B cell (primary cell): ENCODE results near the gene THBS3. TPM values are rescaled to one million over a fixed set of nuclear protein-coding genes. Genes with fewer than 3 reads are reported as not detected.

Source experiments
- ATAC-seq: fragments of 200-7000 bp; cut with Tn5 transposase; one replicate; pipeline ENCODE4 v1.10.0; 2021; ENCODE audit warnings: low read depth, mild to moderate bottlenecking, moderate number of reproducible peaks, moderate library complexity
- CTCF ChIA-PET: fragments of 350-600 bp; sonication (Branson Sonifier 250); formaldehyde crosslinking; loops from one replicate; lab custom pipeline; 2021; ENCODE audit warnings: antibody characterized with exemption, inconsistent platforms; lab: Charles Lee
- POLR2A ChIA-PET: fragments of 350-600 bp; sonication (Branson Sonifier 250); formaldehyde crosslinking; loops from one replicate; lab custom pipeline; 2021; ENCODE audit warnings: antibody characterized with exemption; lab: Charles Lee
- DNase-seq: peaks from one replicate; pipeline ENCODE4 v3.0.0; 2013
- H2AFZ ChIP-seq: 2 replicates; pipeline ENCODE4 v1.6.1; 2012; ENCODE audit warnings: mild to moderate bottlenecking, low read depth, low read length; ENCODE audit not compliant: insufficient read depth, poor library complexity, severe bottlenecking
- H3K27ac ChIP-seq, 2 donors: 1 replicate in 1 of 2; 2 replicates in 1 of 2; pipeline ENCODE4 v1.5.1; 2012 to 2013; ENCODE audit warnings: low read length in 2 of 2, mild to moderate bottlenecking in 2 of 2, moderate library complexity in 1 of 2
- H3K27me3 ChIP-seq, 4 experiments: fragments of 200-600 bp in 1 of 4; sonication (generic) in 1 of 4; replicated peaks in 1 of 4; 1 replicate in 2 of 4; 2 replicates in 2 of 4; pipeline versions ENCODE4 v1.6.1 to v1.7.0; 2013 to 2016; ENCODE audit warnings: low read length in 3 of 4, mild to moderate bottlenecking in 2 of 4, mixed read lengths in 1 of 4, moderate library complexity in 1 of 4; ENCODE audit not compliant: insufficient read depth in 4 of 4, control insufficient read depth in 3 of 4; ENCODE audit errors: control extremely low read depth in 1 of 4
- H3K36me3 ChIP-seq, 2 experiments: replicated peaks in 1 of 2; 1 replicate in 1 of 2; 2 replicates in 1 of 2; pipeline versions ENCODE4 v1.6.1 to v1.7.1; 2013; ENCODE audit warnings: low read length in 1 of 2; ENCODE audit not compliant: insufficient read depth in 2 of 2, control insufficient read depth in 1 of 2; ENCODE audit errors: control extremely low read depth in 1 of 2, extremely low read depth in 1 of 2
- H3K4me1 ChIP-seq, 2 donors: fragments of 200-600 bp in 1 of 2; sonication (generic) in 1 of 2; 1 replicate in 1 of 2; 2 replicates in 1 of 2; pipeline versions ENCODE4 v1.5.1 to v1.6.1; 2013 to 2017; ENCODE audit warnings: low read length in 2 of 2; ENCODE audit not compliant: control insufficient read depth in 2 of 2, insufficient read depth in 2 of 2
- H3K4me2 ChIP-seq: replicated peaks from 2 replicates; pipeline ENCODE3; 2012; ENCODE audit warnings: mild to moderate bottlenecking, low read depth, low read length; ENCODE audit not compliant: poor library complexity, severe bottlenecking
- H3K4me3 ChIP-seq, 5 experiments: fragments of 200-600 bp in 1 of 5; sonication (generic) in 1 of 5; 1 replicate in 3 of 5; 2 replicates in 2 of 5; pipeline versions ENCODE4 v1.5.1 to v1.7.0; 2011 to 2016; ENCODE audit warnings: low read length in 4 of 5, mild to moderate bottlenecking in 4 of 5, low read depth in 2 of 5, control low read depth in 1 of 5, moderate library complexity in 1 of 5; ENCODE audit not compliant: insufficient read depth in 1 of 5; ENCODE audit errors: control extremely low read depth in 1 of 5, extremely low read depth in 1 of 5
- H3K79me2 ChIP-seq: fragments of 200-600 bp; sonication (generic); one replicate; pipeline ENCODE4 v1.6.0; 2016; ENCODE audit warnings: low read length; ENCODE audit not compliant: control insufficient read depth, insufficient read depth
- H3K9ac ChIP-seq: fragments of 200-600 bp; sonication (generic); 2 replicates; pipeline ENCODE4 v1.6.1; 2017; ENCODE audit warnings: mild to moderate bottlenecking, low read length, moderate library complexity
- H3K9me3 ChIP-seq, 3 donors: one replicate each; pipeline versions ENCODE4 v1.6.1 to v1.7.1; 2013; ENCODE audit warnings: low read length in 2 of 3; ENCODE audit not compliant: control insufficient read depth in 2 of 3, insufficient read depth in 1 of 3; ENCODE audit errors: control extremely low read depth in 1 of 3
- H4K20me1 ChIP-seq: 2 replicates; pipeline ENCODE4 v1.6.0; 2012; ENCODE audit warnings: mild to moderate bottlenecking, low read length; ENCODE audit not compliant: insufficient read depth, control insufficient read depth, poor library complexity, severe bottlenecking
- H3K27ac Mint-ChIP-seq: one replicate; pipeline ENCODE4 v1.8.0; 2021; ENCODE audit warnings: mixed read lengths
- H3K27me3 Mint-ChIP-seq: one replicate; pipeline ENCODE4 v1.8.0; 2021; ENCODE audit warnings: mixed read lengths
- H3K4me1 Mint-ChIP-seq: one replicate; pipeline ENCODE4 v1.8.0; 2021; ENCODE audit warnings: mixed read lengths
- H3K4me3 Mint-ChIP-seq: one replicate; pipeline ENCODE4 v1.8.0; 2021; ENCODE audit warnings: mixed read lengths
- H3K9me3 Mint-ChIP-seq: one replicate; pipeline ENCODE4 v1.8.0; 2022; ENCODE audit warnings: mixed read lengths; ENCODE audit not compliant: insufficient read depth
- EZH2 ChIP-seq: IDR thresholded peaks from 2 replicates; pipeline ENCODE4 v1.6.1; 2012; ENCODE audit warnings: borderline replicate concordance, low read depth, mild to moderate bottlenecking, moderate library complexity, low read length; ENCODE audit not compliant: insufficient read depth, poor library complexity, severe bottlenecking
- WGBS: methylation state at CpG from one replicate; pipeline ENCODE4 v1.1.5; 2013; ENCODE audit warnings: missing lambda C conversion rate; ENCODE audit not compliant: insufficient coverage; 5-methylcytosine and 5-hydroxymethylcytosine counted together
- intact Hi-C: fragments of 100-400 bp; cut with micrococcal nuclease; formaldehyde crosslinking; loops from one replicate; pipeline ENCODE4 v1.10.0; 2022
- polyA plus RNA-seq: library from polyadenylated mRNA; depleted of rRNA; stranded (reverse); fragments of >200 nt; gene quantifications from 2 replicates; pipeline ENCODE4 v1.2.3, GENCODE V29; 2012
- total RNA-seq, 2 donors: library from RNA; stranded (reverse); fragments of 120-200 nt in 1 of 2; gene quantifications; 1 replicate in 1 of 2; 2 replicates in 1 of 2; pipeline versions ENCODE4 v1.2.3 to v1.2.4, GENCODE V29; 2013 to 2022
- TF ChIP-seq, protein P1 (sequence below): fragments of 200-600 bp; IDR thresholded peaks from one replicate; pipeline ENCODE4 v1.8.0; 2022; ENCODE audit warnings: antibody characterized with exemption, mild to moderate bottlenecking

Gene THBS3
- total and polyA plus RNA-seq, 2 donors (not counting 1 experiment from before 2014, with no cell fraction given): 28.0 to 28.6 TPM

DNA sequence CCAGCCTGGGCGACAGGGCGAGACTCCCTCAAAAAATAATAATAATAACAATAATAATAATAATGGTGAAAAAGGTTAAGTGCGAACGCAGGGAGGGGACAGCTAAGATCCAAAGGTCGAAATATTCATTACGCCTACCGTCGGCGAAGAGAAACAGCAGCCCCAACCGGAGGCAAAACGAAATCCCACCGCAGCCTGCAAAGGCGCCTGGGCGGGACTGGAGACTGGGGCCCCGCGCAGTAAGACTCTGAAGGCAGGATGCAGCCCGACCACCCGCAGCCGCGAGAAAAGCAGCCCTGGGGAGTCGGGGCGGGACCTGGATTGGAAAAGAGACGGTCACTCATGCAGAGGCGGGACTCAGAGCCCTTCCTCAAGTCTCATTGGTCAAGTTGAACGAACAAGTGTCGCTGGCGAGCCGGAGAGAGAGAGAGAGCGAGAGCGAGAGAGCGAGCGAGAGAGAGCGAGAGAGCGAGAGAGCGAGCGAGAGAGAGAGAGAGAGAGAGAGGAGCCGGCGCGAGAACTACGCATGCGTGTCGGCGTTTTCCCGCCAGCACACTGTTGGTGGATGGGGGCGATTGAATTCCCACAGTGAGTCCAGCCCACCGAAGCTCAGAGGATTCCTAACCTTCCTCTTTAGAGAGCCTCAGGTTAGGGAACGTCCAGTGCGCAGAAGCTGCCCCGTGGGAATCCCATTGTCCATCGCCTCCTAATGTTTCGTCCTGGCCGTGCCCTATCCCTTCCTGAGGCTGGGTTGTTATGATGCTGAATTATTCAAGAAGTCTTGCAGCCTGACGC is 36.9 kb upstream of the THBS3 start:
- no peaks in the 10 kb centered on the region for H4K20me1 ChIP-seq
- under 1% methylated on average over 41 of the region's 53 CpGs for WGBS
- ATAC-seq (peak; percentile 97), DNase-seq (peak; percentile 95)
- H3K9ac ChIP-seq: peak overlapping the region; percentile 62
- peak overlapping the region; percentile 78 for H2AFZ ChIP-seq
- peaks cover 0 to 4% (median 2%) of the 10 kb centered on the region in 3 donors for H3K9me3 ChIP-seq
- H3K79me2 ChIP-seq: peaks cover 9% of the 10 kb centered on the region
- no peaks in the 10 kb centered on the region for H3K9me3 Mint-ChIP-seq
- intact Hi-C loops: loop anchor here (1.0 to 5.0 kb wide), 4 partner anchors 18 to 72 kb away; partner anchors contain the start of genes HCN3, KRTCAP2, SCAMP3 and THBS3
- H3K27ac ChIP-seq: peak overlapping the region; percentile 62 to 71
- H3K27me3 ChIP-seq: no peaks in the 10 kb centered on the region
- H3K4me3 Mint-ChIP-seq: peak overlapping the region; percentile 82
- peaks cover 4% of the 10 kb centered on the region for H3K27me3 Mint-ChIP-seq
- peaks cover 27 to 36% of the 10 kb centered on the region in 2 donors for H3K4me1 ChIP-seq
- H3K36me3 ChIP-seq: no peaks in the 10 kb centered on the region
- peaks cover 33% of the 10 kb centered on the region for H3K4me1 Mint-ChIP-seq
- ChIA-PET CTCF (interaction anchor here (0.7 to 1.8 kb wide), 8 partner anchors 17 to 80 kb away, joined by 3 to 9 read pairs (median 6); partner anchors contain the start of genes KRTCAP2, MTX1 and SCAMP3), POLR2A (interaction anchor here (0.9 to 2.2 kb wide), 5 partner anchors 10 to 72 kb away, joined by 3 to 12 read pairs (median 8); partner anchors contain the start of genes ENTREP3, KRTCAP2 and MTX1)
- peak overlapping the region; percentile 60 to 79 (median 67) for H3K4me3 ChIP-seq
- peak overlapping the region; percentile 87 for H3K4me2 ChIP-seq
- peak overlapping the region; percentile 96 for H3K27ac Mint-ChIP-seq
- TF ChIP-seq, protein P1, sequence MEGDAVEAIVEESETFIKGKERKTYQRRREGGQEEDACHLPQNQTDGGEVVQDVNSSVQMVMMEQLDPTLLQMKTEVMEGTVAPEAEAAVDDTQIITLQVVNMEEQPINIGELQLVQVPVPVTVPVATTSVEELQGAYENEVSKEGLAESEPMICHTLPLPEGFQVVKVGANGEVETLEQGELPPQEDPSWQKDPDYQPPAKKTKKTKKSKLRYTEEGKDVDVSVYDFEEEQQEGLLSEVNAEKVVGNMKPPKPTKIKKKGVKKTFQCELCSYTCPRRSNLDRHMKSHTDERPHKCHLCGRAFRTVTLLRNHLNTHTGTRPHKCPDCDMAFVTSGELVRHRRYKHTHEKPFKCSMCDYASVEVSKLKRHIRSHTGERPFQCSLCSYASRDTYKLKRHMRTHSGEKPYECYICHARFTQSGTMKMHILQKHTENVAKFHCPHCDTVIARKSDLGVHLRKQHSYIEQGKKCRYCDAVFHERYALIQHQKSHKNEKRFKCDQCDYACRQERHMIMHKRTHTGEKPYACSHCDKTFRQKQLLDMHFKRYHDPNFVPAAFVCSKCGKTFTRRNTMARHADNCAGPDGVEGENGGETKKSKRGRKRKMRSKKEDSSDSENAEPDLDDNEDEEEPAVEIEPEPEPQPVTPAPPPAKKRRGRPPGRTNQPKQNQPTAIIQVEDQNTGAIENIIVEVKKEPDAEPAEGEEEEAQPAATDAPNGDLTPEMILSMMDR: peak; percentile 45
- TF ChIP-seq EZH2: no peak
